Measurements from ENCODE around the gene SPINK8.

- TF ChIP-seq EZH2 (IDR thresholded peaks at IDR 0.05; ENCODE audit: borderline replicate concordance, low read depth, low read length, severe bottlenecking): no peak
- TF ChIP-seq, protein P1, sequence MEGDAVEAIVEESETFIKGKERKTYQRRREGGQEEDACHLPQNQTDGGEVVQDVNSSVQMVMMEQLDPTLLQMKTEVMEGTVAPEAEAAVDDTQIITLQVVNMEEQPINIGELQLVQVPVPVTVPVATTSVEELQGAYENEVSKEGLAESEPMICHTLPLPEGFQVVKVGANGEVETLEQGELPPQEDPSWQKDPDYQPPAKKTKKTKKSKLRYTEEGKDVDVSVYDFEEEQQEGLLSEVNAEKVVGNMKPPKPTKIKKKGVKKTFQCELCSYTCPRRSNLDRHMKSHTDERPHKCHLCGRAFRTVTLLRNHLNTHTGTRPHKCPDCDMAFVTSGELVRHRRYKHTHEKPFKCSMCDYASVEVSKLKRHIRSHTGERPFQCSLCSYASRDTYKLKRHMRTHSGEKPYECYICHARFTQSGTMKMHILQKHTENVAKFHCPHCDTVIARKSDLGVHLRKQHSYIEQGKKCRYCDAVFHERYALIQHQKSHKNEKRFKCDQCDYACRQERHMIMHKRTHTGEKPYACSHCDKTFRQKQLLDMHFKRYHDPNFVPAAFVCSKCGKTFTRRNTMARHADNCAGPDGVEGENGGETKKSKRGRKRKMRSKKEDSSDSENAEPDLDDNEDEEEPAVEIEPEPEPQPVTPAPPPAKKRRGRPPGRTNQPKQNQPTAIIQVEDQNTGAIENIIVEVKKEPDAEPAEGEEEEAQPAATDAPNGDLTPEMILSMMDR (IDR thresholded peaks at IDR 0.05; ENCODE audit: extremely low read depth in 1 of 2, insufficient read depth in 1 of 2, low read depth in 1 of 2, low read length in 2 of 2): no peak
- no peak for TF ChIP-seq MAX (IDR thresholded peaks at IDR 0.05; ENCODE audit: insufficient read depth, insufficient read length)
Observed at GRCh38 chr3:48334605-48335004, 1.1 kb upstream of the SPINK8 start.

Data from endothelial cell of umbilical vein (primary cell).